Germinal center (tissue), 1 donor: Measurements from ENCODE around the gene ZNF135.

Experiments
- DNase-seq: peaks from one replicate; pipeline ENCODE4 v3.0.0; 2012; ENCODE audit warnings: mixed read lengths, low spot score

The ZNF135 gene

GRCh38 chr19:58093071-58093470 is 34.0 kb downstream of the ZNF135 start:
- DNase-seq = no peak

GRCh38 chr19:58095328-58095727 is 36.2 kb downstream of the ZNF135 start:
- no peak for DNase-seq

- no peak for DNase-seq
These were observed 37.8 kb downstream of the ZNF135 start for GRCh38 chr19:58096884-58097283.

- no peak for DNase-seq
These were observed 38.3 kb downstream of the ZNF135 start for GRCh38 chr19:58097349-58097748.

GRCh38 chr19:58097781-58098681 is 38.9 kb downstream of the ZNF135 start, which contains the start of gene ZSCAN18:
Gene ZSCAN18 (minus strand): TSS chr19:58098231. CDS start chr19:58090267, 7,964 bp downstream.
- DNase-seq = peak; percentile 99

- DNase-seq = no peak
These were observed 39.6 kb downstream of the ZNF135 start for GRCh38 chr19:58098682-58098998.

- no peak for DNase-seq
These were observed 48.9 kb downstream of the ZNF135 start for GRCh38 chr19:58107778-58108545.

GRCh38 chr19:58108546-58108817 is 49.4 kb downstream of the ZNF135 start:
- DNase-seq = no peak

GRCh38 chr19:58117841-58118575 is 58.9 kb downstream of the ZNF135 start:
- DNase-seq = no peak

- DNase-seq = no peak
These were observed 60.1 kb downstream of the ZNF135 start for GRCh38 chr19:58118979-58119733.
